Stimulated activated naive CD8-positive, alpha-beta T cell treated with anti-CD3 and anti-CD28 coated beads, Interleukin-15, Interleukin-2, amounts not matched to agents 100 ng/mL and 50 ng/mL, for 24 hours (primary cell): ENCODE measurements around the gene SERPINA4.

Experiments
- H3K27ac Mint-ChIP-seq: one replicate; pipeline ENCODE4 v1.8.0; 2021; ENCODE audit warnings: mild to moderate bottlenecking, mixed read lengths
- H3K27me3 Mint-ChIP-seq: one replicate; pipeline ENCODE4 v1.8.0; 2021; ENCODE audit warnings: mixed read lengths
- H3K36me3 Mint-ChIP-seq: one replicate; pipeline ENCODE4 v1.8.0; 2021; ENCODE audit warnings: low read depth, mixed read lengths
- H3K4me1 Mint-ChIP-seq: one replicate; pipeline ENCODE4 v1.8.0; 2021; ENCODE audit warnings: low read depth, mixed read lengths
- H3K4me3 Mint-ChIP-seq: one replicate; pipeline ENCODE4 v1.8.0; 2021; ENCODE audit warnings: mild to moderate bottlenecking, mixed read lengths
- H3K9me3 Mint-ChIP-seq: one replicate; pipeline ENCODE4 v1.8.0; 2021; ENCODE audit warnings: mixed read lengths

Gene SERPINA4

DNA sequence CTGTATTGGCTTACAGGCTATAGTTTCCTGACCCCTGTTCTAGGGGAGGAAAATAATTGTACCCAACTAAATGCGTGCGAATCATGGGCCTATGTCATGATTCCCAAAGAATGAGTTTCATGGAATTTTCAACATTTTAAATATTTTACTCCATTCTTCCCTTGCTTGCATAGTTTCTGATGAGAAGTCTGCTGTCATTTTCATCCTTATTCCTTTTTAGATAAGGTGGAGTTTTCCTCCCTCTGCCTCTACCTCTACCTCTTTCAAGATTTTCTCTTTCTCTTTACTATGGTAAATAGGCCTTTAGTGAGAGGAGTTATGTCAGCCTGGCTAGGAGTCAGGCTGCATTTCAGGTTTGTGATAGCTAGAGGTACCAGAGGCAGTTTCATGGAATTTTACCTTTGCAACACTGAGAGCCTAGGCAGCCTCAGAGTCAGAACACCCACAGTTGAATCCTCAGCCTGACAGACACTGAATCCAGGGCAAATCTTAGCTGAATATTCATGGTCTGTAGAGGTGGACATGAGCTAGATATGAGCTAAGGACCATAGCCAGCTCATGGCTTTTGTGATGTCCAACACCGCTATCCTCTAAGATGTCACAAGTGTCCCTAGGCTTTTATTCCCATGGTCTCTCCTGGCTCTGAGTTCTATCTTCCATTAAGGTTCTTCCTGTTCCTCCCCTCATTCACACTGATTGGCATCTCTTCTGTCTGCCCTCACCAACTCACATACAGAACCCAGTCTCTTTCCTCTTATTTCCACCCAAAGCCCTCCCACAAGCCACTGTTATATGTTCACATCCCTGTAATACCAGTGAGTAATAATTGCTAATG lies 57.0 kb downstream of the SERPINA4 start:
- Mint-ChIP-seq H3K27ac (no peak overlapping the region), H3K4me1 (no peaks in the 10 kb centered on the region), H3K27me3 (no peaks in the 10 kb centered on the region), H3K4me3 (no peak overlapping the region), H3K36me3 (no peaks in the 10 kb centered on the region), H3K9me3 (peaks cover 22% of the 10 kb centered on the region)

DNA sequence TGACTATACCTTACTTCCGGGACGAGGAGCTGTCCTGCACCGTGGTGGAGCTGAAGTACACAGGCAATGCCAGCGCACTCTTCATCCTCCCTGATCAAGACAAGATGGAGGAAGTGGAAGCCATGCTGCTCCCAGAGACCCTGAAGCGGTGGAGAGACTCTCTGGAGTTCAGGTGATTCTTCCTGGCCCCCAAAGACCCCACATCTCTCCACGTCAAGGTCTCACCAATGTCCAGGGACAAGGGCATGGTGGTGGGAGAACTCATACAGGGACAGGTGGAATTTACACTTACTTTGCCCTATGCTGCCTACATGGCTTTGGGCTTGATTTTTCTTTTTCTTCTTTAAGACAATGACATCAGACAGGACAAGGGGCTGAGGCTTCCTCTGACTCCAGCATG lies 58.1 kb downstream of the SERPINA4 start:
- no peak overlapping the region for H3K27ac Mint-ChIP-seq
- H3K27me3 Mint-ChIP-seq: no peaks in the 10 kb centered on the region
- no peaks in the 10 kb centered on the region for H3K4me1 Mint-ChIP-seq
- no peaks in the 10 kb centered on the region for H3K36me3 Mint-ChIP-seq
- no peak overlapping the region for H3K4me3 Mint-ChIP-seq
- H3K9me3 Mint-ChIP-seq: peaks cover 22% of the 10 kb centered on the region
